Thymus (tissue), 11 donors: ENCODE results near the gene CYB5B. TPM values are rescaled to one million over a fixed set of nuclear protein-coding genes. Genes with fewer than 3 reads are reported as not detected.
"Not testable (repeated sequence)": the region's sequence is repeated elsewhere in the genome, so short reads cannot be mapped to it uniquely, and the experiment has no call there.

Source experiments
- DNase-seq, 9 donors: peaks; one replicate each; pipeline ENCODE4 v3.0.0-alpha.2; 2013; ENCODE audit warnings: low spot score in 9 of 9, low read depth in 6 of 9, missing footprints in 1 of 9
- H3K27ac ChIP-seq, 2 donors: one replicate each; pipeline ENCODE4 v1.5.1; 2013; ENCODE audit warnings: control low read depth in 1 of 2, low read depth in 1 of 2, low read length in 1 of 2, mild to moderate bottlenecking in 1 of 2, moderate library complexity in 1 of 2
- H3K27me3 ChIP-seq, 2 donors: one replicate each; pipeline ENCODE4 v1.5.1; 2013; ENCODE audit warnings: low read length in 1 of 2; ENCODE audit not compliant: control insufficient read depth in 2 of 2, insufficient read depth in 1 of 2
- H3K36me3 ChIP-seq, 2 donors: one replicate each; pipeline ENCODE4 v1.5.1; 2013; ENCODE audit warnings: low read length in 1 of 2, mild to moderate bottlenecking in 1 of 2, moderate library complexity in 1 of 2; ENCODE audit not compliant: control insufficient read depth in 2 of 2, insufficient read depth in 2 of 2
- H3K4me1 ChIP-seq, 2 donors: one replicate each; pipeline ENCODE4 v1.5.1; 2013; ENCODE audit warnings: low read length in 2 of 2; ENCODE audit not compliant: control insufficient read depth in 2 of 2, insufficient read depth in 2 of 2
- H3K4me3 ChIP-seq, 2 donors: one replicate each; pipeline ENCODE4 v1.5.1; 2013; ENCODE audit warnings: low read length in 2 of 2, control low read depth in 1 of 2, mild to moderate bottlenecking in 1 of 2
- H3K9me3 ChIP-seq, 2 donors: one replicate each; pipeline ENCODE4 v1.5.1; 2013; ENCODE audit warnings: low read length in 1 of 2, mild to moderate bottlenecking in 1 of 2; ENCODE audit not compliant: control insufficient read depth in 2 of 2, insufficient read depth in 1 of 2
- WGBS: extraction: QIAGEN DNeasy Blood & Tissue Kit; methylation state at CpG from one replicate; pipeline ENCODE4 v1.1.7; 2013; 5-methylcytosine and 5-hydroxymethylcytosine counted together
- polyA plus RNA-seq: library from polyadenylated mRNA; stranded (reverse); fragments of 200-250 nt; gene quantifications from one replicate; pipeline ENCODE4 v1.2.3, GENCODE V29; 2013
- total RNA-seq: library from RNA; stranded (reverse); fragments of 120-200 nt; gene quantifications from one replicate; pipeline ENCODE4 v1.2.4, GENCODE V29; 2013
- donor health status: healthy.

The CYB5B gene
- total and polyA plus RNA-seq, 2 donors: 64.8 to 76.4 TPM

- Histone ChIP-seq H3K36me3 (no peaks in the 10 kb centered on the region), H3K4me1 (peaks cover 0 to 16% of the 10 kb centered on the region in 2 donors), H3K4me3 (no peak overlapping the region), H3K27ac (no peak overlapping the region), H3K27me3 (no peaks in the 10 kb centered on the region), H3K9me3 (no peaks in the 10 kb centered on the region)
- 98% methylated on average over 7 of the region's 7 CpGs for WGBS
- DNase-seq: no peak
These were observed 11.3 kb upstream of the CYB5B start for GRCh38 chr16:69413045-69413664.

GRCh38 chr16:69417520-69418199, 6.8 kb upstream of the CYB5B start:
- Histone ChIP-seq H3K27ac (no peak overlapping the region), H3K4me3 (no peak overlapping the region), H3K27me3 (no peaks in the 10 kb centered on the region), H3K4me1 (no peaks in the 10 kb centered on the region), H3K36me3 (no peaks in the 10 kb centered on the region), H3K9me3 (no peaks in the 10 kb centered on the region)
- WGBS: 96% methylated on average over 7 of the region's 7 CpGs
- DNase-seq: no peak

- H3K4me1 ChIP-seq: peaks cover 0 to 7% of the 10 kb centered on the region in 2 donors
- no peak overlapping the region for H3K4me3 ChIP-seq
- H3K27me3 ChIP-seq: no peaks in the 10 kb centered on the region
- H3K36me3 ChIP-seq: no peaks in the 10 kb centered on the region
- WGBS: 98% methylated on average over 4 of the region's 4 CpGs
- H3K27ac ChIP-seq: no peak overlapping the region
- DNase-seq: no peak
- peaks cover 0 to 1% of the 10 kb centered on the region in 2 donors for H3K9me3 ChIP-seq
These were observed 4.5 kb upstream of the CYB5B start for GRCh38 chr16:69419956-69420355.

- WGBS: 85% methylated on average over 11 of the region's 11 CpGs
- Histone ChIP-seq H3K27ac (no peak overlapping the region), H3K9me3 (peaks cover 0 to 1% of the 10 kb centered on the region in 2 donors), H3K36me3 (peaks cover 4 to 8% of the 10 kb centered on the region in 2 donors), H3K4me1 (peaks cover 0 to 9% of the 10 kb centered on the region in 2 donors), H3K4me3 (no peak overlapping the region), H3K27me3 (no peaks in the 10 kb centered on the region)
- DNase-seq: no peak
These were observed 1.2 kb upstream of the CYB5B start for GRCh38 chr16:69423189-69423588.

- Histone ChIP-seq H3K27me3 (no peaks in the 10 kb centered on the region), H3K36me3 (peaks cover 12 to 25% of the 10 kb centered on the region in 2 donors), H3K27ac (peak overlapping the region; percentile 81 to 85), H3K4me1 (peaks cover 0 to 9% of the 10 kb centered on the region in 2 donors), H3K4me3 (peak overlapping the region; percentile 91 to 97), H3K9me3 (peaks cover 0 to 1% of the 10 kb centered on the region in 2 donors)
- 17% methylated on average over 11 of the region's 11 CpGs for WGBS
- peak in 2 of 9 donors; percentile 19 to 41 for DNase-seq
These were observed 741 bp downstream of the CYB5B start for GRCh38 chr16:69424935-69425784.

- peaks cover 0 to 9% of the 10 kb centered on the region in 2 donors for H3K4me1 ChIP-seq
- peaks cover 26 to 42% of the 10 kb centered on the region in 2 donors for H3K36me3 ChIP-seq
- 98% methylated on average over 2 of the region's 2 CpGs for WGBS
These were observed 4.2 kb downstream of the CYB5B start for GRCh38 chr16:69428652-69429051.

GRCh38 chr16:69429058-69429640, 4.7 kb downstream of the CYB5B start:
- not testable (repeated sequence) for H3K4me3 ChIP-seq, DNase-seq, H3K4me1 ChIP-seq, H3K27ac ChIP-seq, H3K9me3 ChIP-seq, H3K27me3 ChIP-seq
- peaks cover 26 to 42% of the 10 kb centered on the region in 2 donors for H3K36me3 ChIP-seq
- WGBS: over 99% methylated on average over 7 of the region's 7 CpGs

More at GRCh38 chr16:69428652-69429051, 4.2 kb downstream of the CYB5B start:
- Histone ChIP-seq H3K27me3 (no peaks in the 10 kb centered on the region), H3K9me3 (peaks cover 0 to 1% of the 10 kb centered on the region in 2 donors), H3K27ac (no peak overlapping the region), H3K4me3 (no peak overlapping the region)
- DNase-seq: no peak

GRCh38 chr16:69431948-69432468, 7.6 kb downstream of the CYB5B start:
- no peaks in the 10 kb centered on the region for H3K9me3 ChIP-seq
- H3K36me3 ChIP-seq: peaks cover 26 to 46% of the 10 kb centered on the region in 2 donors
- H3K27me3 ChIP-seq: no peaks in the 10 kb centered on the region
- DNase-seq: no peak
- H3K4me1 ChIP-seq: no peaks in the 10 kb centered on the region
- H3K4me3 ChIP-seq: no peak overlapping the region
- 97% methylated on average over 2 of the region's 2 CpGs for WGBS
- no peak overlapping the region for H3K27ac ChIP-seq
